ENCODE results near the gene ARID5B. TPM values are rescaled to one million over a fixed set of nuclear protein-coding genes. Genes with fewer than 3 reads are reported as not detected.

Gene ARID5B
- total and polyA plus RNA-seq, 2 of the 4 experiments (the other 2 are of a cell fraction), result 41.0 to 125 TPM

- ATAC-seq (ENCODE audit: low read depth), result peak; percentile 22; the same call in 1 of the 2 replicates
- H2BK120ac ChIP-seq (ENCODE audit: low read depth, low read length), result no peak overlapping the region
- TF ChIP-seq MAZ (IDR thresholded peaks at IDR 0.05; ENCODE audit: borderline replicate concordance, low read depth, low read length), result no peak
- no peak for TF ChIP-seq MAFK (IDR thresholded peaks at IDR 0.05; ENCODE audit: low read depth, low read length)
- no peak for TF ChIP-seq SMC3 (IDR thresholded peaks at IDR 0.05; ENCODE audit: low read depth, low read length)
- TF ChIP-seq CEBPB (IDR thresholded peaks at IDR 0.05; ENCODE audit: low read depth, low read length), result no peak
- no peak for TF ChIP-seq NFE2L2 (IDR thresholded peaks at IDR 0.05; ENCODE audit: low read depth, low read length)
- no peak for TF ChIP-seq MXI1 (IDR thresholded peaks at IDR 0.05; ENCODE audit: borderline replicate concordance, low read depth, low read length)
- TF ChIP-seq CHD1 (IDR thresholded peaks at IDR 0.05; ENCODE audit: low read depth, low read length), result no peak
- no peak for TF ChIP-seq ELK1 (IDR thresholded peaks at IDR 0.05; ENCODE audit: borderline replicate concordance, low read depth, low read length)
- no peak for TF ChIP-seq FOS (IDR thresholded peaks at IDR 0.05; ENCODE audit: low read depth, low read length)
- TF ChIP-seq BHLHE40 (IDR thresholded peaks at IDR 0.05; ENCODE audit: low read depth, low read length), result no peak
- no peak for TF ChIP-seq RFX5 (IDR thresholded peaks at IDR 0.05; ENCODE audit: low read depth, low read length)
- TF ChIP-seq USF2 (IDR thresholded peaks at IDR 0.05; ENCODE audit: low read depth, low read length), result no peak
- no peak overlapping the region for H3K23ac ChIP-seq (ENCODE audit: low read depth, low read length)
- intact Hi-C loops (cut with micrococcal nuclease), result no loop called here
- H2BK5ac ChIP-seq (ENCODE audit: low read depth, low read length, poor library complexity, severe bottlenecking), result no peak overlapping the region
- H4K8ac ChIP-seq (ENCODE audit: low read depth in 2 of 2, low read length in 2 of 2), result no peak overlapping the region
- no peak overlapping the region for H4K5ac ChIP-seq (ENCODE audit: low read depth, low read length)
- no peak overlapping the region for H3K4ac ChIP-seq (ENCODE audit: low read depth, low read length)
- no peak overlapping the region for H3K9ac ChIP-seq (ENCODE audit: low read depth, low read length)
- no peak overlapping the region for H3K4me3 ChIP-seq (ENCODE audit: insufficient read depth, low read depth, low read length)
- no peaks in the 10 kb centered on the region for H3K27me3 ChIP-seq (ENCODE audit: control insufficient read depth, insufficient read depth, low read length)
- H4K91ac ChIP-seq (ENCODE audit: insufficient read depth, low read depth, low read length), result no peak overlapping the region
- no peak overlapping the region for H2AFZ ChIP-seq (replicated peaks; ENCODE audit: low read length, poor library complexity)
- in situ Hi-C loops (cut with MboI; ENCODE audit: low sequenced_read_pairs), result no loop called here
- DNase-seq, result peak; percentile 53
- peaks cover 19% of the 10 kb centered on the region for H3K36me3 ChIP-seq (ENCODE audit: control insufficient read depth, insufficient read depth, low read length)
- H3K9me3 ChIP-seq (ENCODE audit: control insufficient read depth, insufficient read depth, low read length), result no peaks in the 10 kb centered on the region
- WGBS, 2 experiments (ENCODE audit: extremely low coverage in 2 of 2, insufficient read length in 1 of 2), result 100% methylated on average over 1 of the region's 5 CpGs; no CpG with 5 or more reads in 1 of the 2 experiments
- peaks cover 19% of the 10 kb centered on the region; the same call in 1 of the 2 replicates for H4K20me1 ChIP-seq (ENCODE audit: insufficient read depth, low read length)
- dilution Hi-C loops (cut with HindIII; ENCODE audit: low sequenced_read_pairs, unreplicated experiment), result no loop called here
- H3K56ac ChIP-seq (ENCODE audit: extremely low read depth, insufficient read depth, low read length), result no peak overlapping the region
- H2AK5ac ChIP-seq (ENCODE audit: low read depth, low read length), result no peak overlapping the region
- H3K18ac ChIP-seq (ENCODE audit: low read depth, low read length), result peak overlapping the region; percentile 23
- CTCF ChIA-PET, result no interaction called here
- H2AK9ac ChIP-seq (replicated peaks; ENCODE audit: low read depth, low read length, poor library complexity), result no peak overlapping the region
- no peak overlapping the region for H3K27ac ChIP-seq (ENCODE audit: insufficient read depth, low read length)
- peaks cover 6% of the 10 kb centered on the region; the same call in 1 of the 2 replicates for H3K4me1 ChIP-seq (ENCODE audit: control insufficient read depth, insufficient read depth, low read length)
- H3K14ac ChIP-seq (replicated peaks; ENCODE audit: low read depth, low read length), result no peak overlapping the region
- H2BK15ac ChIP-seq (ENCODE audit: low read depth, low read length), result no peak overlapping the region
- H3K79me1 ChIP-seq (ENCODE audit: low read depth in 1 of 2, low read length in 2 of 2), result peaks cover 53 to 73% of the 10 kb centered on the region in 2 experiments
- no peak overlapping the region for H2BK20ac ChIP-seq (ENCODE audit: low read depth, low read length)
- BruUV-seq (replicated peaks), result no TSS peak
- POLR2A ChIA-PET (ENCODE audit: unreplicated experiment), result no interaction called here
- peaks cover 12% of the 10 kb centered on the region; the same call in 1 of the 2 replicates for H3K9me1 ChIP-seq (ENCODE audit: insufficient read depth, low read length)
- H3K4me2 ChIP-seq (ENCODE audit: low read depth, low read length), result no peak overlapping the region
Measured at GRCh38 chr10:62010366-62010765, 108.9 kb downstream of the ARID5B start.
